NCI-H1694 (cell line): ENCODE data around the gene USP40.
"Not testable (repeated sequence)": the region's sequence is repeated elsewhere in the genome, so short reads cannot be mapped to it uniquely, and the experiment has no call there.

Source experiments
- DNase-seq: peaks from one replicate; lab custom pipeline; 2025; lab: John Stamatoyannopoulos, UW

Gene USP40, protein sequence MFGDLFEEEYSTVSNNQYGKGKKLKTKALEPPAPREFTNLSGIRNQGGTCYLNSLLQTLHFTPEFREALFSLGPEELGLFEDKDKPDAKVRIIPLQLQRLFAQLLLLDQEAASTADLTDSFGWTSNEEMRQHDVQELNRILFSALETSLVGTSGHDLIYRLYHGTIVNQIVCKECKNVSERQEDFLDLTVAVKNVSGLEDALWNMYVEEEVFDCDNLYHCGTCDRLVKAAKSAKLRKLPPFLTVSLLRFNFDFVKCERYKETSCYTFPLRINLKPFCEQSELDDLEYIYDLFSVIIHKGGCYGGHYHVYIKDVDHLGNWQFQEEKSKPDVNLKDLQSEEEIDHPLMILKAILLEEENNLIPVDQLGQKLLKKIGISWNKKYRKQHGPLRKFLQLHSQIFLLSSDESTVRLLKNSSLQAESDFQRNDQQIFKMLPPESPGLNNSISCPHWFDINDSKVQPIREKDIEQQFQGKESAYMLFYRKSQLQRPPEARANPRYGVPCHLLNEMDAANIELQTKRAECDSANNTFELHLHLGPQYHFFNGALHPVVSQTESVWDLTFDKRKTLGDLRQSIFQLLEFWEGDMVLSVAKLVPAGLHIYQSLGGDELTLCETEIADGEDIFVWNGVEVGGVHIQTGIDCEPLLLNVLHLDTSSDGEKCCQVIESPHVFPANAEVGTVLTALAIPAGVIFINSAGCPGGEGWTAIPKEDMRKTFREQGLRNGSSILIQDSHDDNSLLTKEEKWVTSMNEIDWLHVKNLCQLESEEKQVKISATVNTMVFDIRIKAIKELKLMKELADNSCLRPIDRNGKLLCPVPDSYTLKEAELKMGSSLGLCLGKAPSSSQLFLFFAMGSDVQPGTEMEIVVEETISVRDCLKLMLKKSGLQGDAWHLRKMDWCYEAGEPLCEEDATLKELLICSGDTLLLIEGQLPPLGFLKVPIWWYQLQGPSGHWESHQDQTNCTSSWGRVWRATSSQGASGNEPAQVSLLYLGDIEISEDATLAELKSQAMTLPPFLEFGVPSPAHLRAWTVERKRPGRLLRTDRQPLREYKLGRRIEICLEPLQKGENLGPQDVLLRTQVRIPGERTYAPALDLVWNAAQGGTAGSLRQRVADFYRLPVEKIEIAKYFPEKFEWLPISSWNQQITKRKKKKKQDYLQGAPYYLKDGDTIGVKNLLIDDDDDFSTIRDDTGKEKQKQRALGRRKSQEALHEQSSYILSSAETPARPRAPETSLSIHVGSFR

DNA sequence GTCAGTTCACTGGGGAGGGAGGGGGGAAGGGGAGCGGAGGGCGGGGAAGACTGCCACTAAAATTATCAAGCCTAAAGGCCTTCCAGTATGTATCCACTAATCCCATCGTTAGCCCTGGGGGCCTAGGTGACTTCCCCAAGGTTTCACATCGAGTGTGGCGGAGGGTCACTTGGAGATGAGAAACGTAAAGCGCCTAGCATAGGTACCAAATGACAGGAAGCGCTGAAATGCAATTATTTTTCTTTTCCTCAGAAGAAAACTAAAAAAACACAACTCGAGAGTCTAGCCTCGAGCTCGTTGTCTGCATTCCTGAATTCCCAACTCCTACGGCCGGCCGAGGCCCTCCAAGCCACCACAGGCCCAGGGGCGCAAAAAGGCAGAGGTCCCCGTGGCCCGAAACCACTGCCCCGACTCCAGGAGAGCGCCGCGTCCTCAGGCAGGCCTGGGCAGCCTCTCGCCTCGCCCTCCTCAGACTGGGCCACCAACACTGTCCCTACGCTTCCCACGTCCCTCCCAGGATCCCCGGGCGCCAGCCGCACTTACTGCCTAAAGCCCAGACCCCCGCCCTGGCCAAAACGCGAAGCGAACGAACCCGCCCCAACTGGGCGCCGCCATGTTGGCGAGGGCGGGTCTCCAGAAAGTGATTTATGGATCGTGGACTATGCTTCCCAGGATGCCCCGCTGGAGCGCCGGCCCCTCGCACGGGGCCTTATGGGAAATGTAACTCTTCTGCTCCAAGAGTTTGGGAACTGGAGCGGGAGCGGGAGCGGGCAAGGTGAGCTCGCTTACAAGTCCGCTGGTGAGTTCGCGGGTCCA lies at the start of gene USP40:
Gene USP40 (minus strand): TSS at position 642 of the 816 bp plus-strand sequence. CDS start 1,228 bp downstream, outside the sequence.
- DNase-seq = peak; percentile 89

DNA sequence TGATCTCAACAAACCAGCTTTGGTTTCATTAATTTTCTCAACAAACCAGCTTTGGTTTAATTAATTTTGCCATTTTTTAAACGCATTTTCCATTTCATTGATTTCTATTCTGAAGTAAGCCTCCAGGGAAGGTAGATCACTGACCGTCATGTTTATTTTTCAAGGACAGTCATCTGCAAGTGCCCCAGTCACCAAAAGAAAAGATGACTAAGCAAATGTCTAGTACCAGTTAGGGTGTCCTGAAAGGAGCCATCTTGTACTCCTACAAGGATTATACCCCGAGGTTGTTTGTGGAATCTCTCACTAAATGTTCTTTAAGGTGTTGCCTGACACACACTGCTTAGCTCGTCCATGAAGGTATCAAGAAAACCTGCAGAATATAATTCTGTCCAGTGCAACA lies 44.7 kb upstream of the USP40 start:
- DNase-seq = no peak

DNA sequence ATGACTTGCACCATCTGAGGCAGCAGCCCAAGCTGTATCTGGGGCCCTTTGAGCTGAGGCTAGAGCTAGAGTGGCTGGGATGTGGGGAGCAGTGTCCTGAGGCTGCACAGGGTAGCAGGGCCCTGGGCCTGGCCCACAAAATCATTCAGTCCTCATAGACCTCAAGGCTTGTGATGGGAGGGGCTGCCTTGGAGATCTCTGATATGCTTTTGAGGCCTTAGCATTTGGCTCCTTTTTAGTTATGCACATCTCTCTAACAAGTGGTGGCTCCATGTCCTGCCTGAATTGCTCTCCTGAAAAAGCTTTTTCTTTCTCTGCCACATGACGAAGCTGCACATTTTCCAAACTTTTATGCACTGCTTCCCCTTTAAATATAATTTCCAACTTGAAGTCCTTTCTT lies 39.1 kb upstream of the USP40 start:
- no peak for DNase-seq

DNA sequence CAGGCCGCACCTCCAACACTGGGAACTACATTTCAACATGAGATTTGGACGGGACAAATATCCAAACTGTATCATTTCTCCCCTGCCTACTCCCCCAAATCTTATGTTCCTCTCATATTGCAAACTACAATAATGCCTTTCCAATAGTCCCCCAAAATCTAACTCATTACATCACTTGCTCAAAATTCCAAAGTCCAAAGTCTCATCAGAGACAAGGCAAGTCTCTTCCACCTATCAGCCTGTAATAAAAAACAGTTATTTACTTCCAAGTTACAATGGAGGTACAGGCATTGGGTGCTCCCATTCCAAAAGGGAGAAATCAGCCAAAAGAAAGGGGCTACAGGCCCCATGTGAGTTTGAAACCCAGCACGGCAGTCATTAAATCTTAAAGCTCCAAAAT lies 38.2 kb upstream of the USP40 start:
- DNase-seq = no peak

- no peak for DNase-seq
These were observed 36.9 kb upstream of the USP40 start for GRCh38 chr2:233603520-233603919.

DNA sequence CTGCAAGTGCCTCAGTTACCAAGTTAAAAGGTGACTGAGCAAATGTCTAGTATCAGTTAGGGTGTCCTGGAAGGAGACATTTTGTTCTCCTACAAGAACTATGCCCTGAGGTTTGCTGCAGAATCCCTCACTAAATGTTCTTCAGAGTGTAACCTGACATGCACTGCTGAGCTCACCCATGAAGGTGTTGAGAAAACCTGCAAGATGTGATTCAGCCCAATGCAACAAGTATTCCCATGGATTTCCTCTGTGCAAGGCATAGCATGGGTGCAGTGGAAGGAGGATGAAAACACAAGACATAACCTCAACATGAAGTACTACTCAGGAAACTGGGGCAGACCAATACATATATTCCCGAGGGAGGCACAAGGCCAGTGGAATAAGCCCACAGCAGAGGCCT lies 35.5 kb upstream of the USP40 start:
- no peak for DNase-seq

GRCh38 chr2:233600386-233600785 lies 33.8 kb upstream of the USP40 start:
- no peak for DNase-seq

GRCh38 chr2:233598952-233599351 lies 32.4 kb upstream of the USP40 start:
- DNase-seq = no peak

GRCh38 chr2:233597522-233597921 lies 30.9 kb upstream of the USP40 start:
- DNase-seq = no peak

DNA sequence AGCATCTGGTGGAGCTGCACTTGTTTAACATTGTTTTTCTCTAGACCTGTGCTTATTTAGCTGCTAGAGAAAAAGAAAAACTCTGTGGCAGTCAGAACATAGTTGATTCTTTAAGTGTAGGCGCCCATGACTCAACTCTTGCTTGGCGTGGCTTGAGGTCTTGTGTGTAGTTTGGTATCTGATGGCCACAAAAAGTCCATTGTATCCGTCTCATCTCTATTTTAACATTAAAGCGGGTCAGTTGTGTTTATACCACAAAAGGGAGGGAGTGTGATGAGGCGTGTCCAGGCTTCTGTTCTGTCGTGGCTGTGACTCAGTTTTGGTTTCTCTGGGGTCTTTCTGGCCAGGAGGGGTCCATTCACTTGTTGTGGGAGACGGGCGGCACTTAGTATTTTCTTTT lies 26.6 kb upstream of the USP40 start:
- no peak for DNase-seq

DNA sequence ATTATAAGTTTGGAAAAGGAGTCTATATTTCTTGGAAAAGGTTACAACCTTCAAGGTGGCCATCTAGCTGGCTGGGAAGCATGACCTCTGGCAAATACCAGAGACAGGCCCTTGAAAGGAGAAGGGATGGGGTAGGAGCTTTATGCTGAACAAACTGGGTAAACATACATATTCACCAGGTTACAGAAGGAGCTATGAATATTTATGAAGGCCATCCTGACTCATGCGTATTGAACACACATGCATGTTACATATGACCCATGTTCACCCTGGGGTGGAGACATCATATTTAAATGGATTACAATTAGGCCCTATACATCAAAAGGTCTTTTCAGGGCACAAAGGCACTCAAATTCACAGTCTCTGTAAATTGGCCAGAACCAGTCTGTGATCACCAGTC lies 26.1 kb upstream of the USP40 start:
- DNase-seq = not testable (repeated sequence)

DNA sequence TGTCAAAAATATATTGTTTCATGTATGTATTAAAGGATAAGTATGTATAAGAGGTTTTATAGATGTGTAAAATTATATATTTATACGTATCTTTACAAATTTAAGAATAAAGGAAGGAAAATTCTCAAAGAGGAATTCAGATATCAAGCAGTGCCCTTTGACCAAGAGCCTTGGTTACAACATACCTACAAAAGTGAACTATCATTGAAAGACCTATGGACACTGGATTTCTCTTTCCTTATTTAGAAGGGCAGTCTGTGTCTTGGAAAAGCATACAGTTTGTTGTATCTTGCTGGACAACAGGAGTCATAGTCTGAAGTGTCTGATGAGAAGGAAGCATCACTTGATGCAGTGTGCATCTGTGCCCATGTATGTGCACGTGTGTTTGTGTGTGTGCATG lies 21.8 kb upstream of the USP40 start:
- no peak for DNase-seq

DNA sequence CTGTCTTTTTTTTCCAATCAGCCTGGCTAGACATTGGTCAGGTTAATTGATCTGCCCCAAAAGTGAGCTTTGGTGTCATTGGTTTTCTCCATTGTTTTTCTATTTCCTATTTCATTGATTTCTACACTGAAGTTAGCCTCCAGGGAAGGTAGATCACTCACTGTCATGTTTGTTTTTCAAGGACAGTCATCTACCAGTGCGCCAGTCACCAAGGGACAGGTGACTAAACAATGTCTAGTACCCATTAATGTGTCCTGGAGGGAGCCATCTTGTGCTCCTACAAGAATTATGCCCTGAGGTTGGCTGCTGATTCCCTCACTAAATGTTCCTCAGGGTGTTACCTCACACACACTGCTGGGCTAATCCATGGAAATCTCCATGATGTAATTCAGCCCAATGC lies 17.6 kb upstream of the USP40 start:
- no peak for DNase-seq

- DNase-seq = not testable (repeated sequence)
These were observed 16.8 kb upstream of the USP40 start for GRCh38 chr2:233583217-233583965.

GRCh38 chr2:233577341-233577740 lies 10.8 kb upstream of the USP40 start:
- DNase-seq = not testable (repeated sequence)

DNA sequence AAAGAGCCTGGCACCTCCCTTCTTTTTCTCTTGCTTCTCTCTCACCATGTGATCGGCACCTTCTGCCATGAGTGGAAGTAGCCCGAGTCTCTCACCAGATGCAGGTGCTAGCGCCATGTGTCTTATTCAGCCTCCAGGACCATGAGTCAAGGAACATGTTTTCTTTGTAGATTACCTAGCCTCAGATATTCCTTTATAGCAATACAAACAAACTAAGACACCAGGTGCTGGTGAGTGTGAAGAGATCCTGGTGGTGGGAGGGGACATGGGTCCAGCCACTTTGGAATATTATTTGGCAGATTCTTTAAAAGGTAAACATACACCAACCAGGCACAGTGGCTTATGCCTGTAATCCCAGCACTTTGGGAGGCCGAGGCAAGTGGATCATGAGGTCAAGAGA lies 5.9 kb upstream of the USP40 start:
- DNase-seq = no peak

GRCh38 chr2:233571462-233571861 lies 4.9 kb upstream of the USP40 start:
- no peak for DNase-seq

GRCh38 chr2:233571001-233571400 lies 4.4 kb upstream of the USP40 start:
- DNase-seq = no peak

GRCh38 chr2:233565685-233566140 lies 869 bp downstream of the USP40 start:
- no peak for DNase-seq

DNA sequence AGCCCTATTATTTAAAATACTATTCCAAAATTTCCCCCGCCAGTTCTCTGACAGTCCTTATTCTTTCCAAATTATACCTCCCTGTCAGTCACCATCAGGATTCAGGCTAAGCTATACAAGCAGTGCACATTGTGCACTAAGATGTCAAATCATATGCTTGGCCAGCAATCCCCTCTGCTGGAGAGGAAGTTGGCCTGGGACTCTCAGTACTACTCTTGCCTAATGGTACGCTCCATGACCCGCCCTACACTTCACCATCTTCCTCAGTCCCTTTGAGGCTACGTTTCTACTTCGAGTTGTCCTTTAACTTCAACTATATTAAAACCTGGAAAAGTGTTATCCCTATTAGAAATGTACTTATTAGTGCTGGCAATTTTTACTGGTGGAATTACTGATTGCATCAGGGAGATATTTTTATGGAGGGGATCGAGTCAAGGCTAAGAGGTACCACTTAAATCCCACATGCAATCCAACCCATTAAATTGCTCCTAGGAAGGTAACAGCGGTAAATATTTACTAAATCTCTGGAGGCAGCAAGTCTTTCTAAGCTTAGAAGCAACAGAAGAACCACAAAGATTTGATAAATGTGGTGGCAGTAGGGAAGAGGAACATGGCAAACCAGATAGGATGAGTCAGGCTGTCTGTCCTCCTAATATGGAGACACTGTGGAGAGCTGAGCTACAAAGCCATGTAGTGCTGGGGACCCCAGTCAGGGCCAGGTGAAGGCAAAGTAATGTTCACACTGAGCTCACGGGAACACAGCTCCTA lies 2.7 kb downstream of the USP40 start:
- no peak for DNase-seq
